Ureter (tissue), 1 donor: ENCODE results near the gene LAMTOR5. TPM values are rescaled to one million over a fixed set of nuclear protein-coding genes. Genes with fewer than 3 reads are reported as not detected.

Experiments
- DNase-seq: peaks from one replicate; pipeline ENCODE4 v3.0.0-alpha.2; 2020; ENCODE audit warnings: low spot score
- total RNA-seq: library from RNA; stranded (reverse); gene quantifications from one replicate; pipeline ENCODE4 v1.2.4, GENCODE V29; 2023
- donor health status: DM: yes; HTN: yes; CAD: no.

Gene LAMTOR5
- total RNA-seq, 1 donor from 2014 or later: 119 TPM

GRCh38 chr1:110387048-110387754, 20.3 kb downstream of the LAMTOR5 start:
- no peak for DNase-seq

GRCh38 chr1:110385369-110385768, 22.1 kb downstream of the LAMTOR5 start:
- DNase-seq: no peak

- peak; percentile 59 for DNase-seq
Observed at GRCh38 chr1:110384581-110385321, 22.7 kb downstream of the LAMTOR5 start.

- no peak for DNase-seq
Observed at GRCh38 chr1:110383251-110383990, 24.1 kb downstream of the LAMTOR5 start.

- DNase-seq: no peak
Observed at GRCh38 chr1:110380672-110381283, 26.7 kb downstream of the LAMTOR5 start.

GRCh38 chr1:110375490-110375889, 32.0 kb downstream of the LAMTOR5 start:
- DNase-seq: no peak

- DNase-seq: no peak
Observed at GRCh38 chr1:110370827-110371226, 36.7 kb downstream of the LAMTOR5 start.

- DNase-seq: no peak
Observed at GRCh38 chr1:110364221-110364620, 43.3 kb downstream of the LAMTOR5 start.

GRCh38 chr1:110361856-110362255, 45.6 kb downstream of the LAMTOR5 start:
- DNase-seq: no peak

- DNase-seq: no peak
Observed at GRCh38 chr1:110360431-110360830, 47.1 kb downstream of the LAMTOR5 start.

- no peak for DNase-seq
Observed at GRCh38 chr1:110356379-110356778, 51.1 kb downstream of the LAMTOR5 start.

- no peak for DNase-seq
Observed at GRCh38 chr1:110355321-110355720, 52.2 kb downstream of the LAMTOR5 start.

Other genes starting within 250 kb of the LAMTOR5 start
- gene KCNC4, start 197.4 kb downstream of the LAMTOR5 start, total RNA-seq: 5.2 TPM
- gene RBM15, start 68.3 kb downstream of the LAMTOR5 start, total RNA-seq: 26.2 TPM
- 3.3 TPM for gene SLC16A4, start 16.7 kb downstream of the LAMTOR5 start, total RNA-seq
- gene PROK1, start 43.5 kb upstream of the LAMTOR5 start, total RNA-seq: 9.3 TPM
- not detected for gene KCNA10, start 111.5 kb upstream of the LAMTOR5 start, total RNA-seq
- gene KCNA2, start 198.7 kb upstream of the LAMTOR5 start, total RNA-seq: 2.6 TPM